Aorta (tissue), 5 donors: ENCODE results near the gene HHIPL2. TPM values are rescaled to one million over a fixed set of nuclear protein-coding genes. Genes with fewer than 3 reads are reported as not detected.

Experiments
- ATAC-seq: fragments of 200-7000 bp; cut with Tn5 transposase; one replicate; pipeline ENCODE4 v1.9.1; 2022; ENCODE audit warnings: moderate library complexity; ENCODE audit not compliant: low FRiP score
- DNase-seq, 2 donors: peaks; one replicate each; pipeline ENCODE4 v3.0.0-alpha.2; 2020
- H3K27ac ChIP-seq, 2 donors: one replicate each; pipeline ENCODE4 v1.5.1; 2013; ENCODE audit warnings: low read length in 2 of 2, mild to moderate bottlenecking in 2 of 2, moderate library complexity in 2 of 2, control low read depth in 1 of 2, inconsistent platforms in 1 of 2, low read depth in 1 of 2
- H3K27me3 ChIP-seq, 2 donors: one replicate each; pipeline ENCODE4 v1.6.1; 2013; ENCODE audit warnings: control low read depth in 1 of 2, low read length in 1 of 2, mild to moderate bottlenecking in 1 of 2, moderate library complexity in 1 of 2; ENCODE audit not compliant: insufficient read depth in 2 of 2, control insufficient read depth in 1 of 2
- H3K36me3 ChIP-seq, 2 donors: one replicate each; pipeline ENCODE4 v1.6.1; 2013; ENCODE audit warnings: control low read depth in 1 of 2, low read length in 1 of 2, mild to moderate bottlenecking in 1 of 2; ENCODE audit not compliant: insufficient read depth in 2 of 2, control insufficient read depth in 1 of 2
- H3K4me1 ChIP-seq, 2 donors: one replicate each; pipeline ENCODE4 v1.6.1; 2013; ENCODE audit warnings: low read length in 2 of 2, control low read depth in 1 of 2, mild to moderate bottlenecking in 1 of 2, moderate library complexity in 1 of 2; ENCODE audit not compliant: insufficient read depth in 2 of 2, control insufficient read depth in 1 of 2
- H3K4me3 ChIP-seq, 2 donors: one replicate each; pipeline ENCODE4 v1.5.1; 2013; ENCODE audit warnings: low read length in 2 of 2, control low read depth in 1 of 2, mild to moderate bottlenecking in 1 of 2
- H3K9me3 ChIP-seq: one replicate; pipeline ENCODE4 v1.6.1; 2013; ENCODE audit warnings: mild to moderate bottlenecking, low read length; ENCODE audit not compliant: control insufficient read depth
- WGBS, 2 donors: extraction: QIAGEN DNeasy Blood & Tissue Kit; methylation state at CpG; one replicate each; pipeline ENCODE4 v1.1.7; 2013; 5-methylcytosine and 5-hydroxymethylcytosine counted together
- intact Hi-C, 2 donors: fragments of 100-400 bp; cut with DNase I; formaldehyde crosslinking; loops; one replicate each; pipeline versions ENCODE4 v1.14.2 to v1.15.0; 2022
- polyA plus RNA-seq, 2 donors: library from polyadenylated mRNA; stranded (reverse); fragments of 200-250 nt; gene quantifications; one replicate each; pipeline ENCODE4 v1.2.3, GENCODE V29; 2013
- total RNA-seq, 2 donors: library from RNA; stranded (reverse); fragmentation: NEBNext Ultra II Directional; extraction: Animal tissue kit (Norgen Biotek cat#: 25700); gene quantifications; one replicate each; pipeline ENCODE4 v1.2.1, GENCODE V29; 2021
- donor health status: healthy with polysubstance abuse.
- donor health status: Bipolar disorder and iron deficiency.
- donor health status: DM: no; HTN: no; CAD: no.
- donor health status: DM: no; HTN: no; CAD: no.
- donor health status: DM: yes; HTN: yes; CAD: no.

HHIPL2 gene
- total and polyA plus RNA-seq, 4 donors: 0.33 to 0.67 TPM; not detected in 2

GRCh38 chr1:222582099-222582774, 34.3 kb upstream of the HHIPL2 start:
- Histone ChIP-seq H3K4me3 (no peak overlapping the region), H3K9me3 (no peaks in the 10 kb centered on the region), H3K27ac (no peak overlapping the region), H3K36me3 (no peaks in the 10 kb centered on the region), H3K4me1 (peaks cover 0 to 2% of the 10 kb centered on the region in 2 donors), H3K27me3 (no peaks in the 10 kb centered on the region)
- 85 to 86% methylated on average over 4 of the region's 4 CpGs for WGBS, 2 donors
- intact Hi-C loops: loop anchor here in 1 of 2 donors (10.0 kb wide), 1 partner anchor 53 kb away; no protein-coding TSS in a partner anchor
- ATAC-seq: no peak
- DNase-seq: no peak

GRCh38 chr1:222579316-222579715, 31.4 kb upstream of the HHIPL2 start:
- Histone ChIP-seq H3K4me1 (no peaks in the 10 kb centered on the region), H3K27me3 (no peaks in the 10 kb centered on the region), H3K4me3 (no peak overlapping the region), H3K27ac (no peak overlapping the region), H3K9me3 (no peaks in the 10 kb centered on the region), H3K36me3 (peaks cover 0 to 3% of the 10 kb centered on the region in 2 donors)
- WGBS, 2 donors: 79 to 81% methylated on average over 3 of the region's 3 CpGs
- DNase-seq (no peak), ATAC-seq (no peak)
- intact Hi-C loops: no loop called here

- intact Hi-C loops: no loop called here
Measured at GRCh38 chr1:222570837-222571236, 22.9 kb upstream of the HHIPL2 start.

GRCh38 chr1:222561656-222562055, 13.8 kb upstream of the HHIPL2 start:
- 94 to 100% methylated on average over 1 of the region's 1 CpG for WGBS, 2 donors
- intact Hi-C loops: no loop called here
- no peak overlapping the region for H3K4me3 ChIP-seq
- no peaks in the 10 kb centered on the region for H3K4me1 ChIP-seq
- ATAC-seq (no peak), DNase-seq (no peak)
- H3K27ac ChIP-seq: no peak overlapping the region
- H3K36me3 ChIP-seq: peaks cover 0 to 6% of the 10 kb centered on the region in 2 donors
- H3K9me3 ChIP-seq: no peaks in the 10 kb centered on the region
- H3K27me3 ChIP-seq: no peaks in the 10 kb centered on the region

More at GRCh38 chr1:222570837-222571236, 22.9 kb upstream of the HHIPL2 start:
- Histone ChIP-seq H3K36me3 (peaks cover 0 to 5% of the 10 kb centered on the region in 2 donors), H3K4me3 (no peak overlapping the region), H3K4me1 (no peaks in the 10 kb centered on the region), H3K27me3 (no peaks in the 10 kb centered on the region), H3K27ac (no peak overlapping the region), H3K9me3 (no peaks in the 10 kb centered on the region)
- 96 to 97% methylated on average over 1 of the region's 1 CpG for WGBS, 2 donors
- DNase-seq: no peak
- no peak for ATAC-seq

GRCh38 chr1:222557574-222557973, 9.7 kb upstream of the HHIPL2 start:
- ATAC-seq (no peak), DNase-seq (no peak)
- Histone ChIP-seq H3K36me3 (peaks cover 0 to 5% of the 10 kb centered on the region in 2 donors), H3K9me3 (no peaks in the 10 kb centered on the region), H3K27me3 (no peaks in the 10 kb centered on the region), H3K4me3 (no peak overlapping the region), H3K27ac (no peak overlapping the region), H3K4me1 (no peaks in the 10 kb centered on the region)
- intact Hi-C loops: no loop called here
- 96 to 97% methylated on average over 7 of the region's 7 CpGs for WGBS, 2 donors

- Histone ChIP-seq H3K36me3 (peaks cover 0 to 5% of the 10 kb centered on the region in 2 donors), H3K9me3 (no peaks in the 10 kb centered on the region), H3K27ac (no peak overlapping the region), H3K4me1 (no peaks in the 10 kb centered on the region), H3K4me3 (no peak overlapping the region), H3K27me3 (no peaks in the 10 kb centered on the region)
- DNase-seq (no peak), ATAC-seq (no peak)
- intact Hi-C loops: no loop called here
- 67% methylated on average over 6 of the region's 6 CpGs for WGBS, 2 donors
Measured at GRCh38 chr1:222557148-222557547, 9.2 kb upstream of the HHIPL2 start.

- 86 to 87% methylated on average over 2 of the region's 2 CpGs for WGBS, 2 donors
- DNase-seq (no peak), ATAC-seq (no peak)
- H3K36me3 ChIP-seq: peaks cover 0 to 5% of the 10 kb centered on the region in 2 donors
- H3K9me3 ChIP-seq: no peaks in the 10 kb centered on the region
- H3K4me3 ChIP-seq: no peak overlapping the region
- H3K4me1 ChIP-seq: no peaks in the 10 kb centered on the region
- intact Hi-C loops: no loop called here
- no peak overlapping the region for H3K27ac ChIP-seq
- H3K27me3 ChIP-seq: no peaks in the 10 kb centered on the region
Measured at GRCh38 chr1:222555992-222556615, 8.2 kb upstream of the HHIPL2 start.

- intact Hi-C loops: no loop called here
- H3K36me3 ChIP-seq: peaks cover 0 to 2% of the 10 kb centered on the region in 2 donors
- no peaks in the 10 kb centered on the region for H3K9me3 ChIP-seq
- no peaks in the 10 kb centered on the region for H3K4me1 ChIP-seq
- ATAC-seq (no peak), DNase-seq (no peak)
- H3K27me3 ChIP-seq: no peaks in the 10 kb centered on the region
- 94 to 97% methylated on average over 5 of the region's 5 CpGs for WGBS, 2 donors
- no peak overlapping the region for H3K4me3 ChIP-seq
- H3K27ac ChIP-seq: no peak overlapping the region
Measured at GRCh38 chr1:222554177-222554576, 6.3 kb upstream of the HHIPL2 start.

- H3K9me3 ChIP-seq: no peaks in the 10 kb centered on the region
- intact Hi-C loops: no loop called here
- 7 to 16% methylated on average over 5 of the region's 5 CpGs for WGBS, 2 donors
- H3K4me3 ChIP-seq: no peak overlapping the region
- no peak for ATAC-seq
- no peak for DNase-seq
- H3K36me3 ChIP-seq: peaks cover 0 to 2% of the 10 kb centered on the region in 2 donors
- H3K27ac ChIP-seq: no peak overlapping the region
- H3K27me3 ChIP-seq: no peaks in the 10 kb centered on the region
- H3K4me1 ChIP-seq: no peaks in the 10 kb centered on the region
Measured at GRCh38 chr1:222552882-222553281, 5.0 kb upstream of the HHIPL2 start.
